HEK293 (cell line): Measurements from ENCODE around the gene PSMD12.
"Not testable (repeated sequence)": the region's sequence is repeated elsewhere in the genome, so short reads cannot be mapped to it uniquely, and the experiment has no call there.

Source experiments
- CTCF ChIA-PET: fragments of 350-600 bp; formaldehyde crosslinking; extraction: SDS; loops from one replicate; lab custom pipeline; 2021; ENCODE audit warnings: antibody characterized with exemption; lab: Yijun Ruan, JAX
- POLR2A ChIA-PET: fragments of 300-600 bp; formaldehyde crosslinking; extraction: SDS; loops from one replicate; lab custom pipeline; 2020; ENCODE audit warnings: antibody characterized with exemption, inconsistent platforms; lab: Yijun Ruan, JAX
- H3K27ac ChIP-seq: fragments of 200-500 bp; sonication (Bioruptor generic); 2 replicates; pipeline ENCODE4 v1.5.1; 2014; ENCODE audit warnings: low read depth, low read length, control low read depth, inconsistent platforms; ENCODE audit errors: extremely low read depth
- H3K36me3 ChIP-seq, 2 experiments: fragments of 200-500 bp in 1 of 2; sonication (Bioruptor generic) in 1 of 2; 1 replicate in 1 of 2; 2 replicates in 1 of 2; pipeline ENCODE4 v1.5.1; 2014 to 2017; ENCODE audit warnings: inconsistent platforms in 2 of 2, low read length in 2 of 2; ENCODE audit not compliant: control insufficient read depth in 2 of 2, insufficient read depth in 1 of 2
- H3K4me1 ChIP-seq: fragments of 200-500 bp; sonication (Bioruptor generic); 2 replicates; pipeline ENCODE4 v1.5.1; 2014; ENCODE audit warnings: mild to moderate bottlenecking, low read length, inconsistent platforms; ENCODE audit not compliant: control insufficient read depth, insufficient read depth
- H3K4me3 ChIP-seq: 2 replicates; pipeline ENCODE4 v1.5.1; 2011; ENCODE audit warnings: low read depth, mild to moderate bottlenecking, control low read depth, low read length, moderate library complexity
- H3K9me3 ChIP-seq: fragments of 200-500 bp; sonication (Bioruptor generic); 2 replicates; pipeline ENCODE4 v1.5.1; 2014; ENCODE audit warnings: low read depth, low read length, inconsistent platforms; ENCODE audit not compliant: control insufficient read depth, insufficient read depth
- HOXC10 ChIP-seq: sonication (generic); formaldehyde crosslinking; IDR thresholded peaks from 2 replicates; pipeline ENCODE4 v1.8.1; 2023; ENCODE audit warnings: mild to moderate bottlenecking, missing genetic modification reagents
- RBAK ChIP-seq: fragments of 450-650 bp; formaldehyde crosslinking; IDR thresholded peaks from 2 replicates; pipeline ENCODE4 v1.5.1; 2016; ENCODE audit warnings: missing biosample characterization, missing genetic modification characterization
- SCRT1 ChIP-seq: fragments of 450-650 bp; formaldehyde crosslinking; IDR thresholded peaks from 2 replicates; pipeline ENCODE4 v1.5.1; 2016; ENCODE audit warnings: missing biosample characterization, missing genetic modification characterization, borderline replicate concordance
- SCRT2 ChIP-seq: fragments of 450-650 bp; formaldehyde crosslinking; IDR thresholded peaks from 2 replicates; pipeline ENCODE4 v1.5.1; 2016; ENCODE audit warnings: missing biosample characterization, missing genetic modification characterization
- SP2 ChIP-seq: fragments of 450-650 bp; formaldehyde crosslinking; IDR thresholded peaks from 2 replicates; pipeline ENCODE4 v1.5.1; 2016; ENCODE audit warnings: missing biosample characterization, missing genetic modification characterization
- SP3 ChIP-seq: fragments of 450-650 bp; formaldehyde crosslinking; IDR thresholded peaks from 2 replicates; pipeline ENCODE4 v1.5.1; 2016; ENCODE audit warnings: missing biosample characterization, missing genetic modification characterization
- WT1 ChIP-seq: fragments of 450-650 bp; formaldehyde crosslinking; IDR thresholded peaks from 2 replicates; pipeline ENCODE4 v1.5.1; 2016; ENCODE audit warnings: missing biosample characterization, missing genetic modification characterization
- ZBTB21 ChIP-seq: fragments of 450-650 bp; formaldehyde crosslinking; IDR thresholded peaks from 2 replicates; pipeline ENCODE4 v1.5.1; 2017; ENCODE audit warnings: missing biosample characterization, missing genetic modification characterization
- ZEB2 ChIP-seq: fragments of 450-650 bp; formaldehyde crosslinking; IDR thresholded peaks from 2 replicates; pipeline ENCODE4 v1.5.1; 2016; ENCODE audit warnings: missing biosample characterization, missing genetic modification characterization
- ZFP3 ChIP-seq: fragments of 450-650 bp; formaldehyde crosslinking; IDR thresholded peaks from 2 replicates; pipeline ENCODE4 v1.5.1; 2016; ENCODE audit warnings: low read depth, missing biosample characterization, missing genetic modification characterization
- ZNF146 ChIP-seq: fragments of 450-650 bp; formaldehyde crosslinking; IDR thresholded peaks from 2 replicates; pipeline ENCODE4 v1.5.1; 2016; ENCODE audit warnings: missing biosample characterization, missing genetic modification characterization
- ZNF155 ChIP-seq: fragments of 450-650 bp; formaldehyde crosslinking; IDR thresholded peaks from 2 replicates; pipeline ENCODE4 v1.5.1; 2016; ENCODE audit warnings: missing biosample characterization, missing genetic modification characterization
- ZNF221 ChIP-seq: fragments of 450-650 bp; formaldehyde crosslinking; IDR thresholded peaks from 2 replicates; pipeline ENCODE4 v1.5.1; 2017; ENCODE audit warnings: missing biosample characterization, missing genetic modification characterization, borderline replicate concordance
- ZNF23 ChIP-seq: fragments of 450-650 bp; formaldehyde crosslinking; IDR thresholded peaks from 2 replicates; pipeline ENCODE4 v1.5.1; 2016; ENCODE audit warnings: missing biosample characterization, missing genetic modification characterization, borderline replicate concordance
- ZNF311 ChIP-seq: fragments of 450-650 bp; formaldehyde crosslinking; IDR thresholded peaks from 2 replicates; pipeline ENCODE4 v1.5.1; 2017; ENCODE audit warnings: missing biosample characterization, missing genetic modification characterization, borderline replicate concordance
- ZNF366 ChIP-seq: fragments of 450-650 bp; formaldehyde crosslinking; conservative IDR thresholded peaks from 2 replicates; pipeline ENCODE4 v1.5.1; 2016; ENCODE audit warnings: missing biosample characterization, missing genetic modification characterization
- ZNF530 ChIP-seq: fragments of 450-650 bp; formaldehyde crosslinking; IDR thresholded peaks from 2 replicates; pipeline ENCODE4 v1.5.1; 2016; ENCODE audit warnings: low read depth, missing biosample characterization, missing genetic modification characterization
- ZNF555 ChIP-seq: fragments of 450-650 bp; formaldehyde crosslinking; conservative IDR thresholded peaks from 2 replicates; pipeline ENCODE4 v1.5.1; 2017; ENCODE audit warnings: missing biosample characterization, mild to moderate bottlenecking, missing genetic modification characterization, inconsistent platforms
- ZNF776 ChIP-seq: fragments of 450-650 bp; formaldehyde crosslinking; IDR thresholded peaks from 2 replicates; pipeline ENCODE4 v1.5.0; 2017; ENCODE audit warnings: missing biosample characterization, missing genetic modification characterization, borderline replicate concordance
- ZNF785 ChIP-seq: fragments of 450-650 bp; formaldehyde crosslinking; IDR thresholded peaks from 2 replicates; pipeline ENCODE4 v1.5.1; 2016; ENCODE audit warnings: missing biosample characterization, missing genetic modification characterization
- ZNF830 ChIP-seq: fragments of 450-650 bp; IDR thresholded peaks from 2 replicates; pipeline ENCODE4 v1.5.0; 2018; ENCODE audit warnings: missing biosample characterization, missing genetic modification characterization, low read depth, mild to moderate bottlenecking, moderate library complexity
- ZSCAN30 ChIP-seq: fragments of 450-650 bp; IDR thresholded peaks from 2 replicates; pipeline ENCODE4 v1.5.1; 2018; ENCODE audit warnings: missing biosample characterization, mild to moderate bottlenecking, missing genetic modification characterization, moderate library complexity
- TF ChIP-seq, protein P1 (sequence below): fragments of 450-650 bp; formaldehyde crosslinking; IDR thresholded peaks from 2 replicates; pipeline ENCODE4 v1.5.1; 2016; ENCODE audit warnings: missing biosample characterization, missing genetic modification characterization
- TF ChIP-seq, protein P2 (sequence below): fragments of 450-650 bp; formaldehyde crosslinking; IDR thresholded peaks from 2 replicates; pipeline ENCODE4 v1.5.1; 2016; ENCODE audit warnings: missing biosample characterization, missing genetic modification characterization
- TF ChIP-seq, protein P3 (sequence below): fragments of 450-650 bp; formaldehyde crosslinking; IDR thresholded peaks from 2 replicates; pipeline ENCODE4 v1.5.1; 2016; ENCODE audit warnings: missing biosample characterization, missing genetic modification characterization

PSMD12 gene

DNA sequence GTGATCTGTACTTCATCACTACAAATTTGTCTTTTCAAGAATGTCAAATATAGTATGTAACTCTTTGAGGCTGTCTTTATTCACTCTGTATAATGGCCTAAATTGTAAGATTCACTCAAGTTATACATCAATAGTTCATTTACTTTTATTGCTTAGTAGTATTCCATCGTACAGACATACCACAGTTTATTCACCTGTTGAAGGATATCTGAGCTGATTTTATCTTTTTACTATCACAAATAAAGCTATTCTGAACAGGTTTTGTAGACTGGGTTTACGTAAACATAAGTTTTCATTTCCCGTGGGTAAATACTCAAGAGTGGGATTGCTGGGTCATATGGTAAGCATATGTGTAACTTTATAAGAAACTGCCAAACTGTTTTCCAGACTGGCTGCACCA, 18.6 kb downstream of the PSMD12 start:
- ChIA-PET CTCF (interaction anchor here (0.8 kb wide), 1 partner anchor 13 kb away, joined by 3 read pairs; no protein-coding TSS in a partner anchor), POLR2A (no interaction called here)
- H3K9me3 ChIP-seq: no peaks in the 10 kb centered on the region
- no peak overlapping the region for H3K4me3 ChIP-seq
- no peak overlapping the region for H3K27ac ChIP-seq
- TF ChIP-seq SP2 (no peak), ZNF785 (tag by site-specific recombination) (no peak), ZNF146 (tag by site-specific recombination) (peak; percentile 70), ZFP3 (tag by site-specific recombination) (no peak), ZNF366 (tag by site-specific recombination) (no peak), SCRT2 (tag by site-specific recombination) (peak; percentile 64; the same call in 1 of the 2 replicates), RBAK (tag by site-specific recombination) (no peak), ZNF530 (no peak), ZSCAN30 (tag by site-specific recombination) (no peak), ZNF555 (tag by site-specific recombination) (no peak), ZNF221 (tag by site-specific recombination) (no peak), ZNF830 (tag by site-specific recombination) (no peak), ZNF311 (no peak), ZBTB21 (no peak), ZNF23 (no peak), HOXC10 (CRISPR knock-in tag) (no peak), WT1 (tag by site-specific recombination) (no peak), ZNF776 (tag by site-specific recombination) (no peak), SCRT1 (tag by site-specific recombination) (0 out of 2 replicates have a peak, but pooled peaks have one; percentile 24), SP3 (no peak)
- TF ChIP-seq, protein P1, sequence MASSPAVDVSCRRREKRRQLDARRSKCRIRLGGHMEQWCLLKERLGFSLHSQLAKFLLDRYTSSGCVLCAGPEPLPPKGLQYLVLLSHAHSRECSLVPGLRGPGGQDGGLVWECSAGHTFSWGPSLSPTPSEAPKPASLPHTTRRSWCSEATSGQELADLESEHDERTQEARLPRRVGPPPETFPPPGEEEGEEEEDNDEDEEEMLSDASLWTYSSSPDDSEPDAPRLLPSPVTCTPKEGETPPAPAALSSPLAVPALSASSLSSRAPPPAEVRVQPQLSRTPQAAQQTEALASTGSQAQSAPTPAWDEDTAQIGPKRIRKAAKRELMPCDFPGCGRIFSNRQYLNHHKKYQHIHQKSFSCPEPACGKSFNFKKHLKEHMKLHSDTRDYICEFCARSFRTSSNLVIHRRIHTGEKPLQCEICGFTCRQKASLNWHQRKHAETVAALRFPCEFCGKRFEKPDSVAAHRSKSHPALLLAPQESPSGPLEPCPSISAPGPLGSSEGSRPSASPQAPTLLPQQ (tag by site-specific recombination): no peak
- TF ChIP-seq, protein P2, sequence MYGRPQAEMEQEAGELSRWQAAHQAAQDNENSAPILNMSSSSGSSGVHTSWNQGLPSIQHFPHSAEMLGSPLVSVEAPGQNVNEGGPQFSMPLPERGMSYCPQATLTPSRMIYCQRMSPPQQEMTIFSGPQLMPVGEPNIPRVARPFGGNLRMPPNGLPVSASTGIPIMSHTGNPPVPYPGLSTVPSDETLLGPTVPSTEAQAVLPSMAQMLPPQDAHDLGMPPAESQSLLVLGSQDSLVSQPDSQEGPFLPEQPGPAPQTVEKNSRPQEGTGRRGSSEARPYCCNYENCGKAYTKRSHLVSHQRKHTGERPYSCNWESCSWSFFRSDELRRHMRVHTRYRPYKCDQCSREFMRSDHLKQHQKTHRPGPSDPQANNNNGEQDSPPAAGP (tag by site-specific recombination): no peak
- TF ChIP-seq, protein P3, sequence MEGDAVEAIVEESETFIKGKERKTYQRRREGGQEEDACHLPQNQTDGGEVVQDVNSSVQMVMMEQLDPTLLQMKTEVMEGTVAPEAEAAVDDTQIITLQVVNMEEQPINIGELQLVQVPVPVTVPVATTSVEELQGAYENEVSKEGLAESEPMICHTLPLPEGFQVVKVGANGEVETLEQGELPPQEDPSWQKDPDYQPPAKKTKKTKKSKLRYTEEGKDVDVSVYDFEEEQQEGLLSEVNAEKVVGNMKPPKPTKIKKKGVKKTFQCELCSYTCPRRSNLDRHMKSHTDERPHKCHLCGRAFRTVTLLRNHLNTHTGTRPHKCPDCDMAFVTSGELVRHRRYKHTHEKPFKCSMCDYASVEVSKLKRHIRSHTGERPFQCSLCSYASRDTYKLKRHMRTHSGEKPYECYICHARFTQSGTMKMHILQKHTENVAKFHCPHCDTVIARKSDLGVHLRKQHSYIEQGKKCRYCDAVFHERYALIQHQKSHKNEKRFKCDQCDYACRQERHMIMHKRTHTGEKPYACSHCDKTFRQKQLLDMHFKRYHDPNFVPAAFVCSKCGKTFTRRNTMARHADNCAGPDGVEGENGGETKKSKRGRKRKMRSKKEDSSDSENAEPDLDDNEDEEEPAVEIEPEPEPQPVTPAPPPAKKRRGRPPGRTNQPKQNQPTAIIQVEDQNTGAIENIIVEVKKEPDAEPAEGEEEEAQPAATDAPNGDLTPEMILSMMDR (tag by site-specific recombination): no peak
- TF ChIP-seq, all 188 proteins: peak for 3
- Histone ChIP-seq H3K36me3 (peaks cover 88% of the 10 kb centered on the region in 2 experiments), H3K4me1 (no peaks in the 10 kb centered on the region)

DNA sequence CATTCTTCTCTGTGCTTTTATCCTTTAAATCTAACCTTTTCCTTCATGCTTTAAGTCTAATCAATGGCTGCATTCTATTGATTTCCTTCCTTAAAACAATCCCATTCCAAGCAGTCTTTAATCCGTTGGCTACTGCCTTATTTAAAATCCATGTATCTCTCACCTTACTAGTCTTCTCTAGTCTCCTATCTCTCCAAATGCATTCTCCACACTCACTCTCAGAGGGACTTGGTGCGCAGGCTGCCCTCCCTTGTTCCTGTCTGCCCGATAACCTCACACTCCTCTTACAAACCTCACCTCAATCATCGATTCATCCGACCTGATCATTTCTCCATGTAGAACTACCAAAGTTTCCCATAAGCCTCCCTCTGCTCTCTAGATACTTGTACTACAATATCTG, 23.1 kb downstream of the PSMD12 start:
- CTCF ChIA-PET: interaction anchor here (0.6 to 0.9 kb wide), 2 partner anchors 10 to 481 kb away, joined by 3 to 5 read pairs; no protein-coding TSS in a partner anchor
- H3K27ac ChIP-seq: no peak overlapping the region
- no peak overlapping the region for H3K4me3 ChIP-seq
- H3K9me3 ChIP-seq: no peaks in the 10 kb centered on the region
- H3K4me1 ChIP-seq: no peaks in the 10 kb centered on the region
- TF ChIP-seq ZEB2 (tag by site-specific recombination) (no peak), ZNF155 (tag by site-specific recombination) (no peak)
- POLR2A ChIA-PET: interaction anchor here (1.0 to 1.3 kb wide), 2 partner anchors 9 to 15 kb away, joined by 4 to 5 read pairs; no protein-coding TSS in a partner anchor
- H3K36me3 ChIP-seq: peaks cover 89 to 90% of the 10 kb centered on the region in 2 experiments

DNA sequence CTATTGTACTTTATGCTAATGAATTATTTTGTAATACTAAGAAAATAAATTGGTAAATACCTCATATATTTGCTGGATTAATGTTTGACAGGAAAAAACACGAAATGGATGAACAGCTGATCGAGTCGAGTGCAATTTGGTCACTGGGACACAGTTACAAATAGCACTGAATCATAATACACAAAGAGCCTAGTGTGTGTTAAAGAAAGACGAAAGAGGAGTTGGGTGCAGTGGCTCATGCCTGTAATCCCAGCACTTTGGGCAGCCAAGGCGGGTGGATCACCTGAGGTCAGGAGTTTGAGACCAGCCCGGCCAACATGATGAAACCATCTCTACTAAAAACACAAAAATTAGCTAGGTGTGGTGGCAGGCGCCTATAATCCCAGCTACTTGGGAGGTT, 28.0 kb downstream of the PSMD12 start:
- H3K9me3 ChIP-seq, H3K4me3 ChIP-seq, H3K4me1 ChIP-seq, H3K27ac ChIP-seq: not testable (repeated sequence)
- peaks cover 43 to 49% of the 10 kb centered on the region in 2 experiments for H3K36me3 ChIP-seq
- ChIA-PET POLR2A (interaction anchor here (0.7 kb wide), 1 partner anchor 36 kb away, joined by 3 read pairs; no protein-coding TSS in a partner anchor), CTCF (interaction anchor here (0.6 to 0.7 kb wide), 2 partner anchors 108 to 335 kb away, joined by 3 to 4 read pairs; no protein-coding TSS in a partner anchor)
